ENCODE measurements around the gene FHOD3. TPM values are rescaled to one million over a fixed set of nuclear protein-coding genes. Genes with fewer than 3 reads are reported as not detected.

Gene FHOD3
- total and polyA plus RNA-seq, 2 of the 8 experiments (the other 6 are each of a cell fraction or from before 2014, with no cell fraction given): 9.7 to 10.5 TPM

GRCh38 chr18:36560187-36560586, 262.7 kb downstream of the FHOD3 start:
- H3K79me1 ChIP-seq (ENCODE audit: low read depth, low read length): no peaks in the 10 kb centered on the region; the same call in 1 of the 2 replicates
- no peaks in the 10 kb centered on the region; a peak in 1 of 8 replicates for H3K36me3 ChIP-seq (ENCODE audit: control insufficient read depth in 2 of 4, insufficient read depth in 4 of 4, low read length in 3 of 4)
- H4K8ac ChIP-seq (ENCODE audit: extremely low read depth, insufficient read depth, low read length): no peak overlapping the region
- H3K18ac ChIP-seq (ENCODE audit: extremely low read depth, low read length): no peak overlapping the region; the same call in 1 of the 2 replicates
- H3K9me3 ChIP-seq (ENCODE audit: insufficient read depth in 2 of 2, low read depth in 1 of 2, low read length in 1 of 2): no peaks in the 10 kb centered on the region
- FAIRE-seq (peak; percentile 13), DNase-seq (ENCODE audit: low read depth in 1 of 2, low spot score in 2 of 2) (no peak)
- H3K4me3 ChIP-seq (ENCODE audit: extremely low read depth in 1 of 4, insufficient read depth in 2 of 4, low read depth in 3 of 4, low read length in 4 of 4): no peak overlapping the region
- 89% methylated on average over 2 of the region's 2 CpGs; no CpG with 5 or more reads in 1 of the 2 experiments for WGBS, 2 experiments (ENCODE audit: extremely low coverage in 1 of 2, insufficient coverage in 1 of 2, insufficient read length in 1 of 2, insufficient replicate concordance in 2 of 2, low coverage in 1 of 2, low lambda C conversion rate in 2 of 2, missing lambda C conversion rate in 1 of 2)
- no peak overlapping the region for H4K91ac ChIP-seq (replicated peaks; ENCODE audit: insufficient read length, low read length)
- H4K20me1 ChIP-seq (replicated peaks in 1 of 2; ENCODE audit: control insufficient read depth in 1 of 2, insufficient read depth in 2 of 2, low read length in 2 of 2): no peaks in the 10 kb centered on the region
- ChIA-PET CTCF (ENCODE audit: partially characterized antibody) (interaction anchor here (0.5 to 2.7 kb wide), 10 partner anchors 12 to 596 kb away, joined by 3 to 21 read pairs (median 4); no protein-coding TSS in a partner anchor), POLR2A (ENCODE audit: partially characterized antibody) (no interaction called here)
- H2BK120ac ChIP-seq (replicated peaks; ENCODE audit: low read depth, low read length): no peak overlapping the region
- H3K79me2 ChIP-seq (ENCODE audit: control insufficient read depth in 1 of 2, insufficient read depth in 2 of 2, low read length in 2 of 2): no peaks in the 10 kb centered on the region
- H3K4ac ChIP-seq (replicated peaks; ENCODE audit: insufficient read length, low read depth, low read length): no peak overlapping the region
- no peaks in the 10 kb centered on the region for H3K23me2 ChIP-seq (ENCODE audit: low read depth, low read length)
- no peaks in the 10 kb centered on the region for H3K27me3 ChIP-seq (replicated peaks in 1 of 4; ENCODE audit: control insufficient read depth in 3 of 4, extremely low read depth in 1 of 4, insufficient read depth in 3 of 4, low read length in 3 of 4)
- no peak overlapping the region for H3K4me2 ChIP-seq (ENCODE audit: insufficient read depth in 1 of 2, low read depth in 2 of 2, low read length in 2 of 2)
- TF ChIP-seq JUN (IDR thresholded peaks at IDR 0.05; ENCODE audit: low read depth, low read length) (no peak), BRCA1 (IDR thresholded peaks at IDR 0.05; ENCODE audit: low read depth, low read length) (no peak), GTF2F1 (IDR thresholded peaks at IDR 0.05; ENCODE audit: borderline replicate concordance, low read depth, low read length) (no peak)
- H3K14ac ChIP-seq (ENCODE audit: insufficient read length): no peak overlapping the region
- H4K5ac ChIP-seq (ENCODE audit: insufficient read length, low read depth, low read length): no peak overlapping the region
- H2AFZ ChIP-seq (ENCODE audit: low read length): no peak overlapping the region
- no peak overlapping the region for H2BK15ac ChIP-seq (ENCODE audit: low read length)
- no peak overlapping the region for H2BK5ac ChIP-seq (ENCODE audit: low read depth, low read length)
- H3K4me1 ChIP-seq (replicated peaks in 1 of 4; ENCODE audit: control insufficient read depth in 3 of 4, insufficient read depth in 4 of 4, low read length in 3 of 4): peaks cover 0 to 15% (median 7%) of the 10 kb centered on the region in 4 experiments; a peak in 4 of 7 replicates
- no peak overlapping the region for H3K23ac ChIP-seq (ENCODE audit: insufficient read length)
- H2AK5ac ChIP-seq (ENCODE audit: low read depth, low read length): no peak overlapping the region
- no peak overlapping the region for H2BK12ac ChIP-seq (ENCODE audit: low read depth, low read length)
- H3K9ac ChIP-seq (replicated peaks in 1 of 4; ENCODE audit: extremely low read depth in 1 of 4, low read depth in 3 of 4, low read length in 3 of 4): no peak overlapping the region; a peak in 1 of 7 replicates
- H2BK20ac ChIP-seq (ENCODE audit: low read length): no peak overlapping the region
- no peak overlapping the region for H3K56ac ChIP-seq (replicated peaks; ENCODE audit: insufficient read length, low read depth, low read length)
- H3K27ac ChIP-seq (ENCODE audit: low read depth, low read length): no peak overlapping the region
